Kasumi-1 (cell line): ENCODE results near the gene BCL2.
A peak's percentile ranks its signal among the peaks of the same experiment; 100 is the strongest.

Source experiments
- DNase-seq, 2 experiments: peaks; one replicate each; lab custom pipeline; 2025; lab: John Stamatoyannopoulos, UW

Gene BCL2

DNA sequence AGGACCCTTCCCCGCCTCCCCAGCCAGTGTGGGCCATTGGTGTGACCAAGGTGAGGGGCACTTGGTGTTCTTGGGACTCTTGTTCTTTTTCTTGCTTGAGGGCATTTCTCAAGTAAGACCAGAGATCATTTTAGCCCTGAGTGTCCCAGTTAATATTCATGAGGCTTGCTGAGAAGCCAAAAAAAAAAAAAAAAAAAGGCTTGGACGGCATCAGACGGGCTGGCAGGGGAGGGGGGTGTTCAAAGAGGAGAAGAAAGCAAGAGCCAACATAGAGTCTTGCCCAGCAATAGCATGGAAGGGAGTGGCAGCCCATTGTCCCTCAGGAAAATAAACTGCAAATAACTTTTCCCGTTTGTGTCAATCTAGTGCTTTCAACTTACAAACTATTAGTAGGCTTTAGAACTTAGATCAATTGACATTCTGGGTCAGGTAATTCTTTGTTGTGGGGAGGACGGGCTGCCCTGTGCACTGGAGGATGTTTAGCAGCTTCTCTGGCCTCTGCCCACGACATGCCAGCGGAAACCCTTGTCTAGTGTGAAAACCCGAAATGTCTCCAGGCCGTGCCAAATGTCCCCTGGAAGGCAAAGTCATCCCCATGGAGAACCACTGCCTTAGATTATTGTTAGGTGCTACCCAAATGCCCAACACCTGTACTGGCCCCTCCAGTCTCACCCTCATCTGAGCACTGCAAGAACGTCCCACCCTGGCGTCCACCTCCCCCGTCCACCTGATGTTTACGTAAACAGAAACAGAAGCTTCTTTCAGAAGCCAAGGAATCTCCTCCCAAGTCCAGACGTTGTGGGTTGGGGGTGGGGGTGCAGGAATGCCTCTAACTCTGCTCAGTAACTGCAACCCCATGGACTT, 163.4 kb downstream of the BCL2 start:
- no peak for DNase-seq

GRCh38 chr18:63155169-63155852, 164.3 kb downstream of the BCL2 start:
- peak; percentile 58 to 59 for DNase-seq

- no peak for DNase-seq
Observed at GRCh38 chr18:63154350-63155152, 165.0 kb downstream of the BCL2 start.

- no peak for DNase-seq
Observed at GRCh38 chr18:63152791-63153190, 166.8 kb downstream of the BCL2 start.

DNA sequence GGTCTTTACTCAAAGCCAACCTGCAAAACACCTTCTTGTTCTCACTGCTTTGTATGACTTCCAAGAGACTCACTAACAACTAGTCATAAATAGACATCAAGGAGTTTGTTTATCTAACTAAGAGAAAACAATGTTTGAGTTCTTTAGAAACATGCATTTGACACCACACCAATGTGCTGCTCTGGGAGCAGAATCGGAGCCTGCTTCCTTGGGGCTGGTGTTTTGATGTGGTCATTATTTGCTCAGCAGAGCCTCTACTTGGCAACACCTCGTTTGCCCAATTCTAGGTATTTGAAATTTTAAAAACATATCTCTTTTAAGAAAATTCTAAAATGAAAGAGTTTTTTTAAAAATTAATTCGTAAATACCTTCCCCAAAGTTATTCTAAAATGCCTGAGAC, 167.5 kb downstream of the BCL2 start:
- no peak for DNase-seq

- DNase-seq, result no peak
Observed at GRCh38 chr18:63151539-63151938, 168.0 kb downstream of the BCL2 start.

DNA sequence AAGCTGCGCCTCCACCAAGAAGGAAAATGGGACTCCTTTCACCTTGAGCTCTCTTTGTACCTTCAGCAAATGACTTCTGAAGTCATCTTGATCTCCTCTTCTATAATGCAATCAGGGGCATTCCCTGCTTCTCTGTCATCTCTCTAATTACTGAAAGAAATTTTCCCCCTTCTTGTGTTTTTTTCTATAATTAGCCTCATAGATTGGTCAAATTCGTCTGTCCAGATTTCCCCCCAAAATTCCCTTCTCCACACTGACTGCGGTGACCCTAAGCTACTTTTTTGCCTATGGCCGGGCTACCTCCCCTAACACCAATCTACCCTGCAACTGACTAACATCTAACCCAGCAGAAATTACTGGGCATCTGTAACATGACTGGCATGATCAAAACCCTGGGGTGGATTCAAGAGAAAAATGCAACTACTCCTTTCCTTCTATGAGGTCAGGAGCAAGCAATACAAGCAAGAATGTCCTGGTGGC, 168.6 kb downstream of the BCL2 start:
- no peak for DNase-seq

DNA sequence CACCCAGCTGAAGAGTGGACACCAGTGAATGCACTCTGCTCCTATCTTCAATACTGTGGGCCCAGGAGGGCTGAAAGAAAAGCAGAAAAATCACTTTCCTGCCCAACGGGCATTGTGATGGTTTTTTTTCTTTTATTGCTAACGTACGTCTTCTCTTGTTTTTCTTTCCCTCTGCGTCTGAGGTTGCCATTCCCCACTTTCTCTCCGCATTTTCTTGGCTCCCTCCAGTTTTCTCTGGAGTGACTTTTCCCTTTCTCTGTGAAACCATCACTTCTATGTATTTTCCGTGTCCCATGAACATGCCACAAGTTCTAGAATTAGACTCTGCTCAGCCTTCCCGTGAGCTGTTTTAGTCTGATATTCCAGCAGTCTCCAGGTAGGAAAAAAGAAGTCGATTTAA, 169.2 kb downstream of the BCL2 start:
- no peak for DNase-seq

- no peak for DNase-seq
Observed at GRCh38 chr18:63149302-63149587, 170.3 kb downstream of the BCL2 start.

- DNase-seq, result no peak
Observed at GRCh38 chr18:63148449-63149301, 170.9 kb downstream of the BCL2 start.

DNA sequence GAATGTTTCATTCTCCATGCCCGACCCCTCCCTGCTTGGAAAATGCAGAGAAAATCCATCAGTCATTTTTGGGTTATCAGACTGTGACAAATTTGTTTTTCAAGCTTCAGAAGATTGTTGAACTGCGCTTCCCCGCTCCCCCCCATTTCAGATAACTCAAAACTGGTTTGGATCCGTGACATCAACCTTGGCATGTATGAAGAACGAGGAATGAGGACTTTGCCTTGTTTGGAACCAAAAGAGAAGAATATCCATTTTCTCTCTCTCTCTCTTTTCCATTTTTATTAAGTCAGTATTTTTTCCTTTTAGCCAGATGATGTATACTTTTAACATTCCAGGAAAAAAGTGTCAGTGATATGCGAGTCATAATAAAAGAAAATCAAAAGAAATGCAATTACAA, 171.6 kb downstream of the BCL2 start:
- no peak for DNase-seq

DNA sequence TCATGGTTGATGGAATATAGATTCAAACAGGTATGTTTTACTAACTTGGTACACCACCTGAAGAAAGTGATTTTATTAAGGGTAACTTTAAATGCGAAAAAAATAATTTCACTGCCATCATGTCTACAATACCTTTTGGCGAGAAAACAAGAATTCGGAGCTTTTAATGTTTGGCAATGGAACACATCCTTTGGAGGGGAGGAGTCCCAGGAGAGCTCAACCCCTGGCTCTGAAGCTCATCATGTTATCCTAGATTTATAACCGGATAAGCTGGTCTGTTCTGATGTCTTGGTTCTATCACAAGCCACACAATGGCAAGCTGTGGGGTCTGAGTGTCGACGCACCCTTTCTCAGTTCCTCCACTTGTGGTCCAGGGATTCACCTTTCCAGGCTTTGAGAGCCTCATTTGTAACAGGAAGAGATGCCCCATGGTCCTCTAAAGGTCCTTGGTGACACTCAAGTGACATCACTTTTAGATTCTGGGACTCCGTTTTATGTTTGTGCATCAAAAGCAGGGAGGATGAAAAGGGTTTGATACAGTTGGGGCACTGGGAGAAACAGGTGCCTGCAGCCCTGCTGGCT, 172.7 kb downstream of the BCL2 start:
- no peak for DNase-seq

DNA sequence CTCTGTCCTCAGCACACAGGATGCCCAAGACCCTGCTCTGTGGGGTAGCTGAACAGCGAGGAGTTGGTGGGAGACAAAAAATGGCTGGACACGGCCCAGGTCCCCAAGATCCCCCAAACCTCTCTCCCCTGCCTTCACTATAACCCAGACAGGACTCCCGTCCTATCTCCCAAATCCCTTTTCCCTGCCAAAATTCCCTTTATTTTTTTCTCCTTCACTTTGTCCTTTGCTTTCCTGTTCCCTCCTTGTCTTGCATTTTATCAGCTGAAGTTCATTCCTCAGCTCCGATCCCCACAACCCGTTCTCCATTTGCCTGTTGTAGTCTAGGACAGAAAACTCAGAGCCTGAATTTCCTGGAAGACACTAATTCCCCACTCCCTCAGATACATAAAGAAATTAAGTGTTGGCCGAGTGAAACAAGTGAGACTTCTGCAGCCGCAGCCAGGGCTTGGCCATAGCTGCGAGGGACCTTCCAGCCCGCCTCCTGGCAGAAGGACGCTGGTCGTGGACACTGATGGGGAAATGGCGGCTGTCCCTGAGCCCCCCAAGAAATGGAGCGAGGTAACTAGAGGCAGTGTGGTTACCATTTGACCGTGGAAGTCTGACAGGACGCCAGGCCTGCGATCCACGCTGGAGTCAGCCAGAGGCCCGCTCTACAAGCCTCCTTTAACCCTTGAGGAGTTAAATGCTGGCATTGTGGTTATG, 173.6 kb downstream of the BCL2 start:
- no peak for DNase-seq

- no peak for DNase-seq
Observed at GRCh38 chr18:63145166-63145850, 174.3 kb downstream of the BCL2 start.

- DNase-seq, result no peak
Observed at GRCh38 chr18:63144748-63145147, 174.8 kb downstream of the BCL2 start.

DNA sequence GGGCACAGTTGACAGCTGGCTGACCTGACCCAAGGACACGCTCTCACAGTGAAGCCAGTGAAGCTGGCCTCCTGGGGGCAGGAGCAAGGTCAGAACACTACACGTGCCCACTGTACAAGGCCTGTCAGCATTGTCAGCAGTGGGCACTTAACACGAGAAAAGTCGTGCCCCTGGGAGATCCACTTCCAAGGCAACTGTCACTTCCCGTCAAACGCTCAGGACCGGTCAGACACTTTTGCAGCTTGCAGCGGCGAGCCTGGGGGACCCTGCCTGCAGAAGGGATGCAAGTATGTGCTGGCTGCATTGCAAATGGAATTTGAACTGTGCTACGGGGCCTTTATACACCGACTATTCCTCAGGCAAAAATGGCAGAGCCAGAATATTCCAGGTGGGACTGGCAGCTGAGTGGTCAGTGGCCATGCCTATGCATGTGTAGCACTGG, 176.2 kb downstream of the BCL2 start:
- no peak for DNase-seq

DNA sequence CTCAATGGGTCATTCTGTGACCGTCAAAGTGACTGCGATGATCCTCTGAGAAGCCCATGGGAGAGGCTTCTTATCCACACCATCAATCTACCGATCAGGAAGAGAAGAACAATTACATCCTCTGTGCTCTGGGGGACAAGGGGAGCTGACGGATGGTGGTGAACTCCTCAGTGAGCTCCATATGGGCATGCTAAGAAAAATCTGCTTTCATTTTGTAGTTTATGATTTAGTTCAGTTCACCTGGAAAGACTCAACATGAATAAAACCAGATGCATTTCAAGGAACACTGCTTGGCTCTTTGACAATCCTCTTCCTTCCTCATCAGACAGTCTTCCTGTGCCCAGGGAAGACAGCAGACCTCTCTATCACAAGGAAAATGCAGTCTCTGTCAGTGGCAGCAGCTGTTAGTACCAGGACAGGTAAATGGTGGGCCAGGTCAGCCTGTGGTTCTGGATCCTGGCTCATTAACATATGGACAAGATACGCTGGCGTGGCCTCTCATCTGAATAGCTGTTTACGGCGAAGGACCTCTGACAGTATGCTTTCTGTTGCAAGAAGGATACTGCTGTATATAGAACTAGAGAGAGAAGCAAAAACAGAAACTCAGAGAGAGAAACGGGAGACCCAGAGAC, 176.9 kb downstream of the BCL2 start:
- DNase-seq, result no peak

DNA sequence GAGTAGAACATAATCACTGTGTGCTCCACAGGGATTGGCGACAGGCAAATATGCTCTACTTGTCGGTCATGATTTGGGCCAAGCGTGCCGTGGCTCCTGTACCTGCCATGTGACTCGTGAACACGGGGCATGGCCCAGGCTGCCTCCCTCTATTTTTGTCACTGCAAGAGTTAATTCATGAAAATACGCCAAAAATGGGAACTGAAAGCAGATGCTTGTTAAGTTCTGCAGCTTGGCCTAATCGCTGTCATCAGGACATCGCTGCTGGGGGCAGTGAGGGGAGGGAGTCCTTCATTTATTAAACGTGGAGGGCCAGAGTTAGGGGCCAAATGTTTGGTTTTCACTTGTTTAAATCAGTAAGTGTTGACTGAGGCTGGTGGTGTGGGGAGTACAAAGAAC, 177.8 kb downstream of the BCL2 start:
- DNase-seq, result peak; percentile 14 to 15

DNA sequence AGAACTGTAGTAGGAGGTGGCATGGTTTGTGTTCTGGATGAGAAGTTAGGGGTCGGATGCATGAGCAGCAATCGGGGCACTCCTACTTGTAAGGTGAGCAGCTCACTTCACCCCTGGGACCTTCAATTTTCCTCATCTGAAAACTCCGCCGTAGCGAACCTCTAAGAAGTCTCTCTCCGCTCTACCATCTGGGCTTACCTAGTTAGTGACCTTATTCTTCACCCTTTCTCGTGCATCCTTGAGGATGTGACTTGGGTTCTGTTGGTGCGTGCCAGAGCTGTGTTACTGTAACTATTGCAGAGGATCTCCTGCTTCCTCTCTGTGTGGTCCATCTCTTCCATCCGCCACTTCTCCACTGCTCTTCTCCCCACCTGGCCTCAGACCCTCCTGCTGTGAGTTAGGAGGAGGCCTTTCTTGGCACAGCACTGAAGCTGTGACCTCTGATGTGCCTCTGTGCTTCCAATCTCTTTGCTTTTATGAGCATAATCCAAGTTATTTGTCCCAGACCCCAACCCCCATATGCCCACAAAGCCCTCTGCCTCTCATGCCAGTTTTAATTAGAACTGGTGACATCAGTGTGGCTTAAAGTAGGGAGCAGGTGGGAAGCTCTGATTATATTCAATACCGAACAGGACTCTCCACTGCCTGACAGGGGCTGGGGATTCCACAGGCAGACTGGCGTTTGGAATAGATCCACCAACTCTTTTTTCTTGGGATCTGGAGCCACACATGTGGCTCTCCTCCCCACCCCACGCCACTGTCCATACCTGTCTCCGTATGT, 178.4 kb downstream of the BCL2 start:
- DNase-seq, result no peak
